Activated CD4-positive, CD25-positive, alpha-beta regulatory T cell (primary cell): ENCODE measurements around the gene SULF2.
"Not testable (repeated sequence)": the region's sequence is repeated elsewhere in the genome, so short reads cannot be mapped to it uniquely, and the experiment has no call there.

Source experiments
- DNase-seq, 4 experiments: peaks; one replicate each; lab custom pipeline; 2025; lab: John Stamatoyannopoulos, UW

Gene SULF2

GRCh38 chr20:47804972-47805371 is 19.7 kb upstream of the SULF2 start:
- DNase-seq: not testable (repeated sequence)

- DNase-seq: not testable (repeated sequence)
Measured at GRCh38 chr20:47804224-47804825, 19.0 kb upstream of the SULF2 start.

GRCh38 chr20:47802975-47803374 is 17.7 kb upstream of the SULF2 start:
- DNase-seq: no peak

- DNase-seq: no peak
Measured at GRCh38 chr20:47802226-47802920, 17.1 kb upstream of the SULF2 start.

GRCh38 chr20:47801759-47802158 is 16.5 kb upstream of the SULF2 start:
- no peak for DNase-seq

- no peak for DNase-seq
Measured at GRCh38 chr20:47801079-47801478, 15.8 kb upstream of the SULF2 start.

GRCh38 chr20:47800623-47801022 is 15.3 kb upstream of the SULF2 start:
- no peak for DNase-seq

- no peak for DNase-seq
Measured at GRCh38 chr20:47799116-47799715, 13.9 kb upstream of the SULF2 start.

GRCh38 chr20:47796971-47797370 is 11.7 kb upstream of the SULF2 start:
- DNase-seq: no peak

- DNase-seq: no peak
Measured at GRCh38 chr20:47795214-47795907, 10.1 kb upstream of the SULF2 start.

- DNase-seq: not testable (repeated sequence)
Measured at GRCh38 chr20:47794264-47794663, 9.0 kb upstream of the SULF2 start.

- no peak for DNase-seq
Measured at GRCh38 chr20:47792021-47792618, 6.8 kb upstream of the SULF2 start.

GRCh38 chr20:47791084-47791599 is 5.9 kb upstream of the SULF2 start:
- no peak for DNase-seq

GRCh38 chr20:47790580-47790965 is 5.3 kb upstream of the SULF2 start:
- DNase-seq: no peak

- no peak for DNase-seq
Measured at GRCh38 chr20:47789764-47790579, 4.7 kb upstream of the SULF2 start.

- DNase-seq: no peak
Measured at GRCh38 chr20:47789081-47789763, 3.9 kb upstream of the SULF2 start.

GRCh38 chr20:47788741-47789080 is 3.4 kb upstream of the SULF2 start:
- DNase-seq: no peak

GRCh38 chr20:47786765-47787107 is 1.5 kb upstream of the SULF2 start:
- no peak for DNase-seq

GRCh38 chr20:47785854-47786764 is 828 bp upstream of the SULF2 start:
- DNase-seq: no peak
